Common myeloid progenitor, CD34-positive (primary cell): Measurements from ENCODE around the gene SLC6A12.

ENCODE experiments used
- CTCF ChIA-PET: fragments of 350-600 bp; sonication (Branson Sonifier 250); formaldehyde crosslinking; loops from one replicate; lab custom pipeline; 2021; ENCODE audit warnings: antibody characterized with exemption; lab: Charles Lee
- POLR2A ChIA-PET: fragments of 350-600 bp; sonication (Branson Sonifier 250); formaldehyde crosslinking; loops from one replicate; lab custom pipeline; 2021; ENCODE audit warnings: antibody characterized with exemption; lab: Charles Lee
- DNase-seq, 3 donors: peaks; one replicate each; pipeline versions ENCODE4 v3.0.0 to v3.0.0-alpha.2; 2013
- H3K27ac ChIP-seq, 2 experiments: 1 replicate in 1 of 2; 2 replicates in 1 of 2; pipeline ENCODE4 v1.7.0; 2013; ENCODE audit warnings: inconsistent platforms in 2 of 2, low read length in 2 of 2, mild to moderate bottlenecking in 2 of 2, low read depth in 1 of 2, moderate library complexity in 1 of 2; ENCODE audit not compliant: severe bottlenecking in 2 of 2, insufficient read depth in 1 of 2, poor library complexity in 1 of 2
- H3K27me3 ChIP-seq, 5 experiments: replicated peaks in 2 of 5; 1 replicate in 3 of 5; 2 replicates in 2 of 5; pipeline versions ENCODE4 v1.6.1 to v1.7.0; 2013; ENCODE audit warnings: low read length in 4 of 5, mild to moderate bottlenecking in 2 of 5, moderate library complexity in 2 of 5, inconsistent platforms in 1 of 5; ENCODE audit not compliant: insufficient read depth in 5 of 5, control insufficient read depth in 4 of 5
- H3K36me3 ChIP-seq, 4 experiments: 1 replicate in 2 of 4; 2 replicates in 2 of 4; pipeline versions ENCODE4 v1.6.1 to v1.7.0; 2013; ENCODE audit warnings: low read length in 3 of 4, control low read depth in 1 of 4, mild to moderate bottlenecking in 1 of 4; ENCODE audit not compliant: control insufficient read depth in 4 of 4, insufficient read depth in 4 of 4
- H3K4me1 ChIP-seq, 4 experiments: 1 replicate in 3 of 4; 2 replicates in 1 of 4; pipeline versions ENCODE4 v1.6.1 to v1.7.1; 2013; ENCODE audit warnings: low read length in 3 of 4, mild to moderate bottlenecking in 3 of 4, control low read depth in 1 of 4, inconsistent platforms in 1 of 4, moderate library complexity in 1 of 4; ENCODE audit not compliant: control insufficient read depth in 4 of 4, insufficient read depth in 4 of 4; ENCODE audit errors: control extremely low read depth in 1 of 4
- H3K4me3 ChIP-seq, 7 experiments: 1 replicate in 4 of 7; 2 replicates in 3 of 7; pipeline versions ENCODE4 v1.5.1 to v1.7.0; 2013; ENCODE audit warnings: mild to moderate bottlenecking in 7 of 7, low read length in 6 of 7, moderate library complexity in 6 of 7, inconsistent platforms in 2 of 7, low read depth in 2 of 7, control low read depth in 1 of 7; ENCODE audit not compliant: insufficient read depth in 4 of 7, control insufficient read depth in 1 of 7; ENCODE audit errors: extremely low read depth in 1 of 7
- H3K9me3 ChIP-seq, 5 experiments: 1 replicate in 4 of 5; 2 replicates in 1 of 5; pipeline versions ENCODE4 v1.6.1 to v1.7.1; 2013; ENCODE audit warnings: low read length in 4 of 5, mild to moderate bottlenecking in 2 of 5, inconsistent platforms in 1 of 5, low read depth in 1 of 5, moderate library complexity in 1 of 5; ENCODE audit not compliant: control insufficient read depth in 4 of 5, insufficient read depth in 2 of 5; ENCODE audit errors: control extremely low read depth in 1 of 5
- WGBS: methylation state at CpG from one replicate; pipeline ENCODE4 v1.1.5; 2013; ENCODE audit not compliant: insufficient coverage; 5-methylcytosine and 5-hydroxymethylcytosine counted together

SLC6A12 gene

GRCh38 chr12:229441-230191 lies 15.7 kb upstream of the SLC6A12 start:
- WGBS = 85% methylated on average over 22 of the region's 26 CpGs
- CTCF ChIA-PET = interaction anchor here (1.3 to 2.1 kb wide), 2 partner anchors 10 kb away, joined by 3 to 14 read pairs; no protein-coding TSS in a partner anchor
- no peak for DNase-seq
- Histone ChIP-seq H3K27ac (no peak overlapping the region), H3K4me1 (no peaks in the 10 kb centered on the region), H3K27me3 (peaks cover 0 to 12% (median 0%) of the 10 kb centered on the region in 5 experiments), H3K4me3 (no peak overlapping the region), H3K9me3 (no peaks in the 10 kb centered on the region), H3K36me3 (no peaks in the 10 kb centered on the region)
- POLR2A ChIA-PET = no interaction called here

- no peak for DNase-seq
- Histone ChIP-seq H3K4me3 (no peak overlapping the region), H3K4me1 (no peaks in the 10 kb centered on the region), H3K27ac (no peak overlapping the region), H3K27me3 (peaks cover 0 to 12% (median 0%) of the 10 kb centered on the region in 5 experiments), H3K9me3 (no peaks in the 10 kb centered on the region), H3K36me3 (no peaks in the 10 kb centered on the region)
- CTCF ChIA-PET = interaction anchor here (2.1 kb wide), 1 partner anchor 9 kb away, joined by 14 read pairs; no protein-coding TSS in a partner anchor
- POLR2A ChIA-PET = no interaction called here
- WGBS = 86% methylated on average over 3 of the region's 3 CpGs
Measured at GRCh38 chr12:228846-229200, 14.9 kb upstream of the SLC6A12 start.

- H3K9me3 ChIP-seq = no peaks in the 10 kb centered on the region
- no peak for DNase-seq
- H3K27ac ChIP-seq = no peak overlapping the region
- H3K36me3 ChIP-seq = no peaks in the 10 kb centered on the region
- H3K4me3 ChIP-seq = no peak overlapping the region
- ChIA-PET CTCF (interaction anchor here (0.7 to 1.3 kb wide), 2 partner anchors 9 to 11 kb away, joined by 3 to 7 read pairs; no protein-coding TSS in a partner anchor), POLR2A (no interaction called here)
- 90% methylated on average over 17 of the region's 18 CpGs for WGBS
- H3K27me3 ChIP-seq = peaks cover 0 to 12% (median 0%) of the 10 kb centered on the region in 5 experiments
- H3K4me1 ChIP-seq = no peaks in the 10 kb centered on the region
Measured at GRCh38 chr12:227923-228845, 14.2 kb upstream of the SLC6A12 start.

- H3K27me3 ChIP-seq = peaks cover 0 to 12% (median 0%) of the 10 kb centered on the region in 5 experiments
- ChIA-PET CTCF (interaction anchor here (0.7 to 1.3 kb wide), 2 partner anchors 8 to 10 kb away, joined by 3 to 7 read pairs; no protein-coding TSS in a partner anchor), POLR2A (no interaction called here)
- no peak overlapping the region for H3K27ac ChIP-seq
- DNase-seq = no peak
- H3K9me3 ChIP-seq = no peaks in the 10 kb centered on the region
- H3K4me3 ChIP-seq = no peak overlapping the region
- no peaks in the 10 kb centered on the region for H3K4me1 ChIP-seq
- H3K36me3 ChIP-seq = no peaks in the 10 kb centered on the region
- 88% methylated on average over 4 of the region's 7 CpGs for WGBS
Measured at GRCh38 chr12:227286-227915, 13.4 kb upstream of the SLC6A12 start.

- POLR2A ChIA-PET = no interaction called here
- Histone ChIP-seq H3K4me3 (no peak overlapping the region), H3K27me3 (peaks cover 0 to 12% (median 0%) of the 10 kb centered on the region in 5 experiments), H3K4me1 (no peaks in the 10 kb centered on the region), H3K27ac (no peak overlapping the region), H3K36me3 (no peaks in the 10 kb centered on the region), H3K9me3 (no peaks in the 10 kb centered on the region)
- DNase-seq = no peak
- WGBS = 92% methylated on average over 12 of the region's 14 CpGs
- CTCF ChIA-PET = no interaction called here
Measured at GRCh38 chr12:226401-226800, 12.4 kb upstream of the SLC6A12 start.

- CTCF ChIA-PET = interaction anchor here (0.8 kb wide), 1 partner anchor 30 kb away, joined by 3 read pairs; no protein-coding TSS in a partner anchor
- WGBS = 90% methylated on average over 18 of the region's 18 CpGs
- POLR2A ChIA-PET = no interaction called here
Measured at GRCh38 chr12:225012-225411, 11.1 kb upstream of the SLC6A12 start.

More at GRCh38 chr12:225012-225411, 11.1 kb upstream of the SLC6A12 start:
- Histone ChIP-seq H3K9me3 (no peaks in the 10 kb centered on the region), H3K4me1 (peaks cover 0 to 2% (median under 1%) of the 10 kb centered on the region in 4 experiments), H3K4me3 (no peak overlapping the region), H3K27me3 (peaks cover 0 to 7% (median 0%) of the 10 kb centered on the region in 5 experiments), H3K36me3 (no peaks in the 10 kb centered on the region), H3K27ac (no peak overlapping the region)
- no peak for DNase-seq
